HepG2 (cell line): ENCODE measurements around the gene ALDH3B2. TPM values are rescaled to one million over a fixed set of nuclear protein-coding genes. Genes with fewer than 3 reads are reported as not detected.
A peak's percentile ranks its signal among the peaks of the same experiment; 100 is the strongest.

Experiments
- ATAD3A ChIP-seq: sonication (generic); formaldehyde crosslinking; IDR thresholded peaks from 2 replicates; pipeline ENCODE4 v1.4.0; 2020; ENCODE audit warnings: missing genetic modification reagents
- CTCF ChIP-seq: sonication (generic); formaldehyde crosslinking; IDR thresholded peaks from 2 replicates; pipeline ENCODE4 v1.5.0; 2020; ENCODE audit warnings: mild to moderate bottlenecking, missing genetic modification reagents, moderate library complexity
- DNMT3B ChIP-seq: conservative IDR thresholded peaks from 2 replicates; pipeline ENCODE4 v1.6.1; 2016; ENCODE audit warnings: missing biosample characterization, control low read depth
- FOXJ3 ChIP-seq: sonication (generic); formaldehyde crosslinking; IDR thresholded peaks from 2 replicates; pipeline ENCODE4 v1.4.0; 2020; ENCODE audit warnings: missing genetic modification reagents, mild to moderate bottlenecking, borderline replicate concordance
- HNF1B ChIP-seq: sonication (generic); formaldehyde crosslinking; IDR thresholded peaks from 2 replicates; pipeline ENCODE4 v1.5.1; 2020; ENCODE audit warnings: mild to moderate bottlenecking, moderate library complexity, missing genetic modification reagents
- MEF2D ChIP-seq: sonication (generic); formaldehyde crosslinking; IDR thresholded peaks from 2 replicates; pipeline ENCODE4 v1.5.1; 2020; ENCODE audit warnings: mild to moderate bottlenecking, missing genetic modification reagents
- MLLT10 ChIP-seq: sonication (generic); formaldehyde crosslinking; IDR thresholded peaks from 2 replicates; pipeline ENCODE4 v1.4.0; 2020; ENCODE audit warnings: missing genetic modification reagents
- NONO ChIP-seq, 2 experiments: fragments of 450-650 bp in 1 of 2; sonication (generic) in 1 of 2; formaldehyde crosslinking in 1 of 2; IDR thresholded peaks in 1 of 2; conservative IDR thresholded peaks in 1 of 2; 2 replicates each; pipeline versions ENCODE4 v1.6.1 to v1.8.0; 2017 to 2022; ENCODE audit warnings: mild to moderate bottlenecking in 1 of 2, missing genetic modification reagents in 1 of 2, moderate library complexity in 1 of 2
- PATZ1 ChIP-seq: sonication (generic); formaldehyde crosslinking; IDR thresholded peaks from 2 replicates; pipeline ENCODE4 v1.4.0; 2020; ENCODE audit warnings: missing genetic modification reagents
- TEAD3 ChIP-seq: optimal IDR thresholded peaks from 2 replicates; pipeline ENCODE3; 2016; ENCODE audit warnings: borderline replicate concordance
- ZBTB8A ChIP-seq: sonication (generic); formaldehyde crosslinking; IDR thresholded peaks from 2 replicates; pipeline ENCODE4 v1.4.0; 2020; ENCODE audit warnings: mild to moderate bottlenecking, low read depth, missing genetic modification reagents, borderline replicate concordance
- ZFP82 ChIP-seq: sonication (generic); formaldehyde crosslinking; IDR thresholded peaks from 2 replicates; pipeline ENCODE4 v1.5.1; 2020; ENCODE audit warnings: mild to moderate bottlenecking, missing genetic modification reagents, borderline replicate concordance
- ZFX ChIP-seq: sonication (generic); formaldehyde crosslinking; IDR thresholded peaks from 2 replicates; pipeline ENCODE4 v1.4.0; 2020; ENCODE audit warnings: mild to moderate bottlenecking, low read depth, missing genetic modification reagents, moderate library complexity
- ZNF317 ChIP-seq: sonication (generic); formaldehyde crosslinking; IDR thresholded peaks from 2 replicates; pipeline ENCODE4 v1.5.0; 2020; ENCODE audit warnings: mild to moderate bottlenecking, missing genetic modification reagents
- ZNF512 ChIP-seq: sonication (generic); formaldehyde crosslinking; IDR thresholded peaks from 2 replicates; pipeline ENCODE4 v1.4.0; 2020; ENCODE audit warnings: mild to moderate bottlenecking, missing genetic modification reagents
- ZNF547 ChIP-seq: sonication (generic); formaldehyde crosslinking; IDR thresholded peaks from 2 replicates; pipeline ENCODE4 v1.5.1; 2020; ENCODE audit warnings: mild to moderate bottlenecking, missing genetic modification reagents
- ZNF574 ChIP-seq: sonication (generic); formaldehyde crosslinking; IDR thresholded peaks from 2 replicates; pipeline ENCODE4 v1.4.0; 2020; ENCODE audit warnings: missing genetic modification reagents
- ZNF674 ChIP-seq: sonication (generic); formaldehyde crosslinking; IDR thresholded peaks from 2 replicates; pipeline ENCODE4 v1.5.0; 2020; ENCODE audit warnings: low read depth, mild to moderate bottlenecking, missing genetic modification reagents
- ZNF737 ChIP-seq: sonication (generic); formaldehyde crosslinking; IDR thresholded peaks from 2 replicates; pipeline ENCODE4 v1.5.0; 2020; ENCODE audit warnings: missing genetic modification reagents, mild to moderate bottlenecking, borderline replicate concordance
- polyA plus RNA-seq, 8 experiments: library from polyadenylated mRNA; depleted of rRNA in 3 of 8; stranded (reverse) in 7 of 8; unstranded in 1 of 8; fragments of >200 nt; fragmentation: Illumina TruSeq in 4 of 8; extraction: Trizol in 4 of 8; gene quantifications; 2 replicates each; pipeline versions ENCODE4 v1.2.1 to v1.2.3, GENCODE V29; 2011 to 2016; ENCODE audit warnings: low read depth in 4 of 8, missing spikeins in 1 of 8, mixed read lengths in 1 of 8; ENCODE audit not compliant: insufficient read depth in 1 of 8
- total RNA-seq, 5 experiments: library from RNA; depleted of rRNA; stranded (reverse); fragments of >200 nt; fragmentation: Illumina TruSeq; extraction: Trizol; gene quantifications; 2 replicates each; pipeline ENCODE4 v1.2.3, GENCODE V29; 2016; ENCODE audit warnings: low read depth in 1 of 5

ALDH3B2 gene
- total and polyA plus RNA-seq, 2 of the 13 experiments (the other 11 are each of a cell fraction or from before 2014, with no cell fraction given): not detected

GRCh38 chr11:67641338-67642172 is 32.9 kb downstream of the ALDH3B2 start (continued):
- no peak for TF ChIP-seq MEF2D (CRISPR knock-in tag)
- TF ChIP-seq ZFX (CRISPR knock-in tag): no peak
- no peak for TF ChIP-seq HNF1B
- TF ChIP-seq ZFP82: no peak
- no peak for TF ChIP-seq ATAD3A
- TF ChIP-seq ZNF574 (CRISPR knock-in tag): no peak
- TF ChIP-seq MLLT10 (CRISPR knock-in tag): no peak
- TF ChIP-seq NONO (IDR thresholded peaks at IDR 0.05): no peak
- no peak for TF ChIP-seq NONO (CRISPR knock-in tag; conservative IDR thresholded peaks at IDR 0.05)
- TF ChIP-seq ZNF512 (CRISPR knock-in tag): no peak
- TF ChIP-seq PATZ1: peak; percentile 19; the same call in 1 of the 2 replicates
- no peak for TF ChIP-seq DNMT3B
- TF ChIP-seq ZNF674: no peak
- no peak for TF ChIP-seq ZNF317 (CRISPR knock-in tag)
- no peak for TF ChIP-seq ZNF547 (CRISPR knock-in tag)
- TF ChIP-seq FOXJ3: no peak
- TF ChIP-seq ZNF737 (CRISPR knock-in tag): no peak
- no peak for TF ChIP-seq ZBTB8A (CRISPR knock-in tag)
- peak; percentile 59 for TF ChIP-seq CTCF (CRISPR knock-in tag)
- TF ChIP-seq TEAD3 (CRISPR knock-in tag): no peak
